SK-N-SH (cell line): Measurements from ENCODE around the gene TAS1R1. TPM values are rescaled to one million over a fixed set of nuclear protein-coding genes. Genes with fewer than 3 reads are reported as not detected.

Experiments
- CTCF ChIA-PET: fragments of 300-600, 350-600 bp; formaldehyde crosslinking; extraction: SDS; loops from one replicate; lab custom pipeline; 2021; lab: Yijun Ruan, JAX
- POLR2A ChIA-PET: fragments of 350-600 bp; sonication (Branson Sonifier 250); formaldehyde crosslinking; extraction: SDS; loops from one replicate; lab custom pipeline; 2020; ENCODE audit warnings: antibody characterized with exemption, inconsistent platforms; lab: Yijun Ruan, JAX
- DNase-seq: peaks from one replicate; pipeline ENCODE4 v3.0.0; 2012
- H2AFZ ChIP-seq: fragments of 200-600 bp; sonication (generic); 2 replicates; pipeline ENCODE4 v1.8.1; 2016; ENCODE audit warnings: antibody characterized with exemption, mild to moderate bottlenecking, low read depth
- H3F3A ChIP-seq: fragments of 200-600 bp; sonication (generic); replicated peaks from 2 replicates; pipeline ENCODE3; 2016; ENCODE audit warnings: antibody characterized with exemption, mild to moderate bottlenecking; ENCODE audit not compliant: insufficient read depth
- H3K27ac ChIP-seq, 2 experiments: fragments of 200-500 bp in 1 of 2; fragments of 200-600 bp in 1 of 2; sonication (Bioruptor generic) in 1 of 2; sonication (generic), shearing (Covaris generic) in 1 of 2; 2 replicates each; pipeline versions ENCODE4 v1.5.1 to v1.6.1; 2014 to 2016; ENCODE audit warnings: low read depth in 2 of 2, inconsistent platforms in 1 of 2, low read length in 1 of 2, mild to moderate bottlenecking in 1 of 2, mixed read lengths in 1 of 2
- H3K27me3 ChIP-seq: fragments of 200-600 bp; sonication (generic), shearing (Covaris generic); 2 replicates; pipeline ENCODE4 v1.6.1; 2016; ENCODE audit warnings: mixed run types; ENCODE audit not compliant: insufficient read depth
- H3K36me3 ChIP-seq, 2 experiments: fragments of 200-500 bp in 1 of 2; fragments of 200-600 bp in 1 of 2; sonication (Bioruptor generic) in 1 of 2; sonication (generic) in 1 of 2; replicated peaks in 1 of 2; 2 replicates each; pipeline versions ENCODE3 to v1.5.1; 2014 to 2016; ENCODE audit warnings: low read length in 1 of 2, mild to moderate bottlenecking in 1 of 2; ENCODE audit not compliant: insufficient read depth in 2 of 2, control insufficient read depth in 1 of 2
- H3K4me1 ChIP-seq, 2 experiments: fragments of 200-500 bp in 1 of 2; fragments of 200-600 bp in 1 of 2; sonication (Bioruptor generic) in 1 of 2; sonication (generic), shearing (Covaris generic) in 1 of 2; 2 replicates each; pipeline versions ENCODE4 v1.5.1 to v1.6.1; 2014 to 2016; ENCODE audit warnings: low read depth in 1 of 2, low read length in 1 of 2, mixed run types in 1 of 2; ENCODE audit not compliant: insufficient read depth in 2 of 2, control insufficient read depth in 1 of 2
- H3K4me2 ChIP-seq: fragments of 200-600 bp; sonication (generic), shearing (Covaris generic); 2 replicates; pipeline ENCODE4 v1.6.1; 2017; ENCODE audit warnings: mixed run types
- H3K4me3 ChIP-seq, 2 experiments: fragments of 200-500 bp in 1 of 2; fragments of 200-600 bp in 1 of 2; sonication (Bioruptor generic) in 1 of 2; sonication (generic), shearing (Covaris generic) in 1 of 2; 2 replicates each; pipeline versions ENCODE4 v1.5.1 to v1.8.1; 2014 to 2016; ENCODE audit warnings: low read depth in 2 of 2, inconsistent platforms in 1 of 2, low read length in 1 of 2, mild to moderate bottlenecking in 1 of 2, mixed read lengths in 1 of 2, moderate library complexity in 1 of 2
- H3K79me2 ChIP-seq: fragments of 200-600 bp; sonication (generic); 2 replicates; pipeline ENCODE4 v1.8.1; 2017; ENCODE audit warnings: mild to moderate bottlenecking; ENCODE audit not compliant: insufficient read depth
- H3K9ac ChIP-seq: fragments of 200-600 bp; sonication (generic); 2 replicates; pipeline ENCODE4 v1.6.1; 2017; ENCODE audit warnings: mixed run types
- H3K9me2 ChIP-seq: fragments of 200-600 bp; sonication (generic); 2 replicates; pipeline ENCODE4 v1.6.1; 2017; ENCODE audit warnings: mixed run types
- H3K9me3 ChIP-seq: fragments of 200-600 bp; sonication (generic); 2 replicates; pipeline ENCODE4 v1.6.1; 2017; ENCODE audit warnings: mixed run types, mild to moderate bottlenecking, moderate library complexity
- H4K20me1 ChIP-seq: fragments of 200-600 bp; sonication (generic); 2 replicates; pipeline ENCODE4 v1.6.1; 2017; ENCODE audit warnings: mild to moderate bottlenecking, mixed run types; ENCODE audit not compliant: insufficient read depth
- EP300 ChIP-seq, 2 experiments: IDR thresholded peaks; 2 replicates each; pipeline versions ENCODE4 v1.4.0 to v1.6.1; 2012; ENCODE audit warnings: borderline replicate concordance in 1 of 2, low read depth in 1 of 2, low read length in 1 of 2
- FOXJ3 ChIP-seq: sonication (generic); formaldehyde crosslinking; IDR thresholded peaks from 2 replicates; pipeline ENCODE4 v1.5.1; 2020; ENCODE audit warnings: mild to moderate bottlenecking, missing genetic modification reagents
- NFIC ChIP-seq: IDR thresholded peaks from 2 replicates; pipeline ENCODE4 v1.4.0; 2012; ENCODE audit warnings: borderline replicate concordance
- RCOR1 ChIP-seq: fragments of 150-350 bp; IDR thresholded peaks from 2 replicates; pipeline ENCODE4 v1.6.1; 2017; ENCODE audit warnings: antibody characterized with exemption, low read length
- RFX5 ChIP-seq: IDR thresholded peaks from 2 replicates; pipeline ENCODE4 v1.6.1; 2012; ENCODE audit warnings: mild to moderate bottlenecking, improper control_type of control experiment, low read length
- USF1 ChIP-seq: IDR thresholded peaks from 2 replicates; pipeline ENCODE4 v1.4.0; 2012; ENCODE audit warnings: low read depth, borderline replicate concordance
- WGBS: methylation state at CpG from one replicate; pipeline ENCODE4 v1.1.6; 2017; ENCODE audit warnings: low lambda C conversion rate; 5-methylcytosine and 5-hydroxymethylcytosine counted together
- polyA plus RNA-seq, 3 experiments: library from polyadenylated mRNA; depleted of rRNA; stranded (reverse); fragments of >200 nt; gene quantifications; 2 replicates each; pipeline ENCODE4 v1.2.3, GENCODE V29; 2012
- TF ChIP-seq, protein P1 (sequence below): fragments of 200-600 bp; sonication (generic); IDR thresholded peaks from 2 replicates; pipeline ENCODE4 v1.6.1; 2017; ENCODE audit warnings: antibody characterized with exemption, mild to moderate bottlenecking, moderate library complexity
- TF ChIP-seq, protein P2 (sequence below): fragments of 150-350 bp; IDR thresholded peaks from 2 replicates; pipeline ENCODE4 v1.6.1; 2017; ENCODE audit warnings: antibody characterized with exemption, low read length, low read depth, borderline replicate concordance

Gene TAS1R1
- polyA plus RNA-seq, 1 of the 3 experiments (the other 2 are of a cell fraction) = not detected

DNA sequence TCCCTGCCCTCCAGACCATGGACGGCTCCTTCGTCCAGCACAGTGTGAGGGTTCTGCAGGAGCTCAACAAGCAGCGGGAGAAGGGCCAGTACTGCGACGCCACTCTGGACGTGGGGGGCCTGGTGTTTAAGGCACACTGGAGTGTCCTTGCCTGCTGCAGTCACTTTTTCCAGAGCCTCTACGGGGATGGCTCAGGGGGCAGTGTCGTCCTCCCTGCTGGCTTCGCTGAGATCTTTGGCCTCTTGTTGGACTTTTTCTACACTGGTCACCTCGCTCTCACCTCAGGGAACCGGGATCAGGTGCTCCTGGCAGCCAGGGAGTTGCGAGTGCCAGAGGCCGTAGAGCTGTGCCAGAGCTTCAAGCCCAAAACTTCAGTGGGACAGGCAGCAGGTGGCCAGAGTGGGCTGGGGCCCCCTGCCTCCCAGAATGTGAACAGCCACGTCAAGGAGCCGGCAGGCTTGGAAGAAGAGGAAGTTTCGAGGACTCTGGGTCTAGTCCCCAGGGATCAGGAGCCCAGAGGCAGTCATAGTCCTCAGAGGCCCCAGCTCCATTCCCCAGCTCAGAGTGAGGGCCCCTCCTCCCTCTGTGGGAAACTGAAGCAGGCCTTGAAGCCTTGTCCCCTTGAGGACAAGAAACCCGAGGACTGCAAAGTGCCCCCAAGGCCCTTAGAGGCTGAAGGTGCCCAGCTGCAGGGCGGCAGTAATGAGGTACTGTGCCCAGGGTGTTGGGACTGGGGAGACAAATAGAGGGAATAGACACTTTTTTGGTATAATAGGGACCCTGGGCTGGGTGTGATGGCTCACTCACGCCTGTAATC is 25.7 kb downstream of the TAS1R1 start:
- TF ChIP-seq, protein P1, sequence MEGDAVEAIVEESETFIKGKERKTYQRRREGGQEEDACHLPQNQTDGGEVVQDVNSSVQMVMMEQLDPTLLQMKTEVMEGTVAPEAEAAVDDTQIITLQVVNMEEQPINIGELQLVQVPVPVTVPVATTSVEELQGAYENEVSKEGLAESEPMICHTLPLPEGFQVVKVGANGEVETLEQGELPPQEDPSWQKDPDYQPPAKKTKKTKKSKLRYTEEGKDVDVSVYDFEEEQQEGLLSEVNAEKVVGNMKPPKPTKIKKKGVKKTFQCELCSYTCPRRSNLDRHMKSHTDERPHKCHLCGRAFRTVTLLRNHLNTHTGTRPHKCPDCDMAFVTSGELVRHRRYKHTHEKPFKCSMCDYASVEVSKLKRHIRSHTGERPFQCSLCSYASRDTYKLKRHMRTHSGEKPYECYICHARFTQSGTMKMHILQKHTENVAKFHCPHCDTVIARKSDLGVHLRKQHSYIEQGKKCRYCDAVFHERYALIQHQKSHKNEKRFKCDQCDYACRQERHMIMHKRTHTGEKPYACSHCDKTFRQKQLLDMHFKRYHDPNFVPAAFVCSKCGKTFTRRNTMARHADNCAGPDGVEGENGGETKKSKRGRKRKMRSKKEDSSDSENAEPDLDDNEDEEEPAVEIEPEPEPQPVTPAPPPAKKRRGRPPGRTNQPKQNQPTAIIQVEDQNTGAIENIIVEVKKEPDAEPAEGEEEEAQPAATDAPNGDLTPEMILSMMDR = 0 out of 2 replicates have a peak, but pooled peaks have one; percentile 11
- TF ChIP-seq FOXJ3 (CRISPR knock-in tag) = no peak
- WGBS = 26% methylated on average over 10 of the region's 19 CpGs
- Histone ChIP-seq H3K36me3 (peaks cover 0 to 2% of the 10 kb centered on the region in 2 experiments), H3K9ac (peak overlapping the region; percentile 76), H4K20me1 (no peaks in the 10 kb centered on the region), H2AFZ (peak overlapping the region; percentile 56; the same call in 1 of the 2 replicates), H3K79me2 (peaks cover 29% of the 10 kb centered on the region), H3F3A (no peaks in the 10 kb centered on the region), H3K9me3 (no peaks in the 10 kb centered on the region), H3K4me2 (peak overlapping the region; percentile 83), H3K27ac (peak overlapping the region in 1 of 2 experiments; percentile 76; a peak in 1 of 4 replicates), H3K9me2 (no peaks in the 10 kb centered on the region), H3K4me1 (peaks cover 14 to 32% of the 10 kb centered on the region in 2 experiments; a peak in 2 of 4 replicates), H3K27me3 (no peaks in the 10 kb centered on the region), H3K4me3 (peak overlapping the region; percentile 73 to 84)
- DNase-seq = peak; percentile 46
- CTCF ChIA-PET = interaction anchor here (0.7 to 8.5 kb wide), 13 partner anchors 8 to 369 kb away, joined by 3 to 68 read pairs (median 4); partner anchors contain the start of genes NOL9 and TAS1R1
- POLR2A ChIA-PET = interaction anchor here (0.6 to 2.3 kb wide), 3 partner anchors 9 to 14 kb away, joined by 3 to 5 read pairs (median 3); no protein-coding TSS in a partner anchor

- no peak for DNase-seq
- POLR2A ChIA-PET = interaction anchor here (0.7 to 2.3 kb wide), 2 partner anchors 8 to 13 kb away, joined by 3 to 5 read pairs; no protein-coding TSS in a partner anchor
- Histone ChIP-seq H3K4me3 (no peak overlapping the region), H3K27me3 (no peaks in the 10 kb centered on the region), H3K4me2 (peak overlapping the region; percentile 83; the same call in 1 of the 2 replicates), H4K20me1 (no peaks in the 10 kb centered on the region), H3K9me2 (no peaks in the 10 kb centered on the region), H3K27ac (no peak overlapping the region), H3K79me2 (peaks cover 29% of the 10 kb centered on the region), H3F3A (no peaks in the 10 kb centered on the region), H2AFZ (no peak overlapping the region), H3K9ac (no peak overlapping the region), H3K36me3 (peaks cover 0 to 2% of the 10 kb centered on the region in 2 experiments), H3K4me1 (peaks cover 14 to 32% of the 10 kb centered on the region in 2 experiments; a peak in 2 of 4 replicates), H3K9me3 (no peaks in the 10 kb centered on the region)
- CTCF ChIA-PET = interaction anchor here (0.7 to 8.5 kb wide), 5 partner anchors 10 to 96 kb away, joined by 3 to 68 read pairs (median 5); partner anchors contain the start of genes NOL9 and TAS1R1
- TF ChIP-seq, protein P2, sequence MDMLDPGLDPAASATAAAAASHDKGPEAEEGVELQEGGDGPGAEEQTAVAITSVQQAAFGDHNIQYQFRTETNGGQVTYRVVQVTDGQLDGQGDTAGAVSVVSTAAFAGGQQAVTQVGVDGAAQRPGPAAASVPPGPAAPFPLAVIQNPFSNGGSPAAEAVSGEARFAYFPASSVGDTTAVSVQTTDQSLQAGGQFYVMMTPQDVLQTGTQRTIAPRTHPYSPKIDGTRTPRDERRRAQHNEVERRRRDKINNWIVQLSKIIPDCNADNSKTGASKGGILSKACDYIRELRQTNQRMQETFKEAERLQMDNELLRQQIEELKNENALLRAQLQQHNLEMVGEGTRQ = no peak
- no peak for TF ChIP-seq RFX5
- no peak for TF ChIP-seq EP300 (IDR thresholded peaks at IDR 0.05; ENCODE audit: borderline replicate concordance in 1 of 2, low read depth in 1 of 2, low read length in 1 of 2)
- TF ChIP-seq NFIC = no peak
- TF ChIP-seq RCOR1 = no peak
- TF ChIP-seq USF1 = no peak
- 94% methylated on average over 10 of the region's 10 CpGs for WGBS
Observed at GRCh38 chr1:6581561-6582305, 26.6 kb downstream of the TAS1R1 start.
